ENCODE results near the gene SPDYE2. TPM values are rescaled to one million over a fixed set of nuclear protein-coding genes. Genes with fewer than 3 reads are reported as not detected.
"Not testable (repeated sequence)": the region's sequence is repeated elsewhere in the genome, so short reads cannot be mapped to it uniquely, and the experiment has no call there.

SPDYE2 gene
- total and polyA plus RNA-seq, 9 of the 15 experiments (the other 6 are each of a cell fraction or from before 2014, with no cell fraction given), result 0.34 to 0.76 TPM; not detected in 7

DNA sequence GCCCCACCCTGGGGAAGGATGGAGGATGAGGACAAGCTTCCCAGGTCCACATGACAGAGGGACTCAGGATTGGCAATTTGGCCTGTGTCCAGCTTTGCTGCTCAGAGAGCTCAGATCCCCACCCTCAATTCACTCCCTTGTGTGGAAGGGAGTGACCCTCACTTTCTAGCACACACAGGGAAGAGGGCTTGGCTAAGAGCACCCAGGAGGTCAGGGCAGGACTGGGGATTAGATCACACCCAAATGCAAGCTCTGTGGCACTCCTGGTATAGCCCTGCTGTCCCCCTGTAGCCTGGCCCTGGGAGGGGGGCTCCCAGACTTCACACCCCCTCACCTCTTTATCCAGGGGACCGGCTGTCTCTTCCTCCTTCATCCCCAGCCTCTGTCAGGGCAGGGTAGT, 6.7 kb upstream of the SPDYE2 start:
- CTCF ChIA-PET (ENCODE audit: low intra/inter-chr PET ratio); BruUV-seq (replicated peaks); H3K4me1 ChIP-seq (replicated peaks in 1 of 2; ENCODE audit: control insufficient read depth in 2 of 2, insufficient read depth in 2 of 2, low read length in 2 of 2): not testable (repeated sequence)

DNA sequence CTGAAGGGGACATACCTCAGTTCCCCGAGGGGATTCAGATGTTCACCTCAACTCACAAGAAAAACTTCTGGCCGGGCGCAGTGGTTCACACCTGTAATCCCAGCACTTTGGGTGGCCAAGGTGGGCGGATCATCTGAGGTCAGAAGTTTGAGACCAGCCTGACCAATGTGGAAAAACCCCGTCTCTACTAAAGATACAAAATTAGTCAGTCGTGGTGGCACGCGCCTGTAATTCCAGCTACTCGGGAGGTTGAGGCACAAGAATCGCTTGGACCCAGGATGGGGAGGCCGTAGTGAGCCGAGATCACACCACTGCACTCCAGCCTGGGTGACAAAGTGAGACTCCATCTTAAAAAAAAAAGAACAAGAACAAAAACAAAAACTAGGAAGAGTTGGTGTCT, 5.7 kb upstream of the SPDYE2 start:
- intact Hi-C loops (cut with micrococcal nuclease); H3K9me3 ChIP-seq (replicated peaks; ENCODE audit: control insufficient read depth, insufficient read depth, low read depth, low read length); H3K9me1 ChIP-seq (ENCODE audit: control insufficient read depth, insufficient read depth, low read length); FAIRE-seq; H3K4me2 ChIP-seq (ENCODE audit: insufficient read depth, low read length); H3K27ac ChIP-seq (ENCODE audit: extremely low read depth, low read depth, low read length); H3K9ac ChIP-seq (ENCODE audit: insufficient read depth in 1 of 2, low read depth in 2 of 2, low read length in 2 of 2); H2AFZ ChIP-seq (ENCODE audit: low read depth, low read length); CTCF ChIA-PET (ENCODE audit: low intra/inter-chr PET ratio); H3K79me2 ChIP-seq (ENCODE audit: control insufficient read depth, insufficient read depth, low read length); DNase-seq (ENCODE audit: extremely low read depth in 1 of 4, low spot score in 3 of 4); H3K36me3 ChIP-seq (ENCODE audit: control insufficient read depth, insufficient read depth, low read length); H3K27me3 ChIP-seq (ENCODE audit: control insufficient read depth in 2 of 2, insufficient read depth in 2 of 2, low read length in 2 of 2); H4K20me1 ChIP-seq (replicated peaks; ENCODE audit: control insufficient read depth, insufficient read depth, low read length); H3K4me1 ChIP-seq (replicated peaks in 1 of 2; ENCODE audit: control insufficient read depth in 2 of 2, insufficient read depth in 2 of 2, low read length in 2 of 2); H3K4me3 ChIP-seq; POLR2A ChIA-PET; ATAC-seq; BruUV-seq (replicated peaks): not testable (repeated sequence)
- 93% methylated on average over 6 of the region's 12 CpGs for WGBS (ENCODE audit: insufficient coverage, low coverage, missing lambda C conversion rate)
- in situ Hi-C loops (cut with MboI), result loop anchor here (10.0 kb wide), 1 partner anchor 100 kb away; the partner anchor contains the start of gene UPK3BL1

More for the DNA sequence above, 6.7 kb upstream of the SPDYE2 start:
- H4K20me1 ChIP-seq (replicated peaks; ENCODE audit: control insufficient read depth, insufficient read depth, low read length); H3K9ac ChIP-seq (ENCODE audit: insufficient read depth in 1 of 2, low read depth in 2 of 2, low read length in 2 of 2); H3K27me3 ChIP-seq (ENCODE audit: control insufficient read depth in 2 of 2, insufficient read depth in 2 of 2, low read length in 2 of 2); intact Hi-C loops (cut with micrococcal nuclease); H3K9me1 ChIP-seq (ENCODE audit: control insufficient read depth, insufficient read depth, low read length); H3K4me3 ChIP-seq; H3K9me3 ChIP-seq (replicated peaks; ENCODE audit: control insufficient read depth, insufficient read depth, low read depth, low read length); H3K27ac ChIP-seq (ENCODE audit: extremely low read depth, low read depth, low read length); ATAC-seq; H3K79me2 ChIP-seq (ENCODE audit: control insufficient read depth, insufficient read depth, low read length); POLR2A ChIA-PET; DNase-seq (ENCODE audit: extremely low read depth in 1 of 4, low spot score in 3 of 4); H2AFZ ChIP-seq (ENCODE audit: low read depth, low read length); H3K4me2 ChIP-seq (ENCODE audit: insufficient read depth, low read length); FAIRE-seq; H3K36me3 ChIP-seq (ENCODE audit: control insufficient read depth, insufficient read depth, low read length): not testable (repeated sequence)
- in situ Hi-C loops (cut with MboI), result loop anchor here (10.0 kb wide), 1 partner anchor 100 kb away; the partner anchor contains the start of gene UPK3BL1
- TF ChIP-seq NFIC (IDR thresholded peaks at IDR 0.05), result peak; percentile 20; the same call in 1 of the 2 replicates
- WGBS (ENCODE audit: insufficient coverage, low coverage, missing lambda C conversion rate), result no CpG with 5 or more reads among the region's 1 CpG

DNA sequence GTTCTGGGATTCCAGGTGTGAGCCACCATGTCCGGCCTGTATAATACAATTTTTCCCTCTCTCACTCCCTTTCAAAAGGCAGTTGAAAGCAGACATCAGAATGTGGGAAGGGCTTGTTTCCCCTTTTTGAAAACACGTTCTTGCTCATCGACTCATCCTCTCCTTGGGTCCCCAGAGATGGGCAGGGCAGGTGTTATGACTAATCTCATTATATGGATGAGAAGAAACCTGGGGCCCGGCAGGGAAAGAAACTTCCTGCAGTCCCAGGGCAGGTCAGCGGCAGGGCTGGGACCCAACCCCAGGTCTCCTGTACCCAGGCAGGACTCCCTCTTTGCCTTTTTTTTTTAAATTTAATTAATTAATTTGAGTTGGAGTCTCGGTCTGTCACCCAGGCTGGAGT, 4.7 kb upstream of the SPDYE2 start:
- ATAC-seq; H3K4me3 ChIP-seq; H3K79me2 ChIP-seq (ENCODE audit: control insufficient read depth, insufficient read depth, low read length); H3K4me1 ChIP-seq (replicated peaks in 1 of 2; ENCODE audit: control insufficient read depth in 2 of 2, insufficient read depth in 2 of 2, low read length in 2 of 2); intact Hi-C loops (cut with micrococcal nuclease); H3K4me2 ChIP-seq (ENCODE audit: insufficient read depth, low read length); POLR2A ChIA-PET; H3K27me3 ChIP-seq (ENCODE audit: control insufficient read depth in 2 of 2, insufficient read depth in 2 of 2, low read length in 2 of 2); H3K9ac ChIP-seq (ENCODE audit: insufficient read depth in 1 of 2, low read depth in 2 of 2, low read length in 2 of 2); H3K36me3 ChIP-seq (ENCODE audit: control insufficient read depth, insufficient read depth, low read length); DNase-seq (ENCODE audit: extremely low read depth in 1 of 4, low spot score in 3 of 4); BruUV-seq (replicated peaks); H3K9me3 ChIP-seq (replicated peaks; ENCODE audit: control insufficient read depth, insufficient read depth, low read depth, low read length); H4K20me1 ChIP-seq (replicated peaks; ENCODE audit: control insufficient read depth, insufficient read depth, low read length); H3K9me1 ChIP-seq (ENCODE audit: control insufficient read depth, insufficient read depth, low read length); FAIRE-seq; CTCF ChIA-PET (ENCODE audit: low intra/inter-chr PET ratio); H2AFZ ChIP-seq (ENCODE audit: low read depth, low read length); H3K27ac ChIP-seq (ENCODE audit: extremely low read depth, low read depth, low read length): not testable (repeated sequence)
- in situ Hi-C loops (cut with MboI), result loop anchor here (10.0 kb wide), 1 partner anchor 98 kb away; the partner anchor contains the start of gene UPK3BL1
- WGBS (ENCODE audit: insufficient coverage, low coverage, missing lambda C conversion rate), result 100% methylated on average over 1 of the region's 6 CpGs

DNA sequence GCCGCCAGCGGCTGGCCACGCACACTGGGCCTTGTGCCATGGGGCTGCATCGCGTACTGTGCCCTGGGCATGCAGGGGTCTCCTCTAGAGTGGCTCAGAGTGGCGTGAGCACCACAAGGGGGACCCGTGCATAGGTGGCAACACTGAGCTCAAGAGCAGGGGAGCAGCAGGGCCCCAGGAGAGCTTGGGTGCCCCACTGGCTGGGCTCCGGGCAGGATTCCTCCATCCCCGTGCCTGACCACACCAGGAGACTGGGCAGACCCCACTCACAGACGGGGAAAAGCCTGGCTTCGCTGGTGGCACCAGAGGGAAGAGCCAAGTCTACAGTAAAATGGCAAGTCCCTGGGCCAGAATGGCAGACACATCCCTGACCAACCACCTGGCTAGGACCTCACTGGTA, 17.6 kb downstream of the SPDYE2 start:
- CTCF ChIA-PET (ENCODE audit: low intra/inter-chr PET ratio); H2AFZ ChIP-seq (ENCODE audit: low read depth, low read length): not testable (repeated sequence)
- WGBS (ENCODE audit: insufficient coverage, low coverage, missing lambda C conversion rate), result 98% methylated on average over 3 of the region's 11 CpGs

More for the DNA sequence above, 17.6 kb downstream of the SPDYE2 start:
- FAIRE-seq; H3K4me1 ChIP-seq (replicated peaks in 1 of 2; ENCODE audit: control insufficient read depth in 2 of 2, insufficient read depth in 2 of 2, low read length in 2 of 2); H3K4me2 ChIP-seq (ENCODE audit: insufficient read depth, low read length); H3K9me1 ChIP-seq (ENCODE audit: control insufficient read depth, insufficient read depth, low read length); ATAC-seq; H3K27ac ChIP-seq (ENCODE audit: extremely low read depth, low read depth, low read length); POLR2A ChIA-PET; H4K20me1 ChIP-seq (replicated peaks; ENCODE audit: control insufficient read depth, insufficient read depth, low read length); DNase-seq (ENCODE audit: extremely low read depth in 1 of 4, low spot score in 3 of 4); intact Hi-C loops (cut with micrococcal nuclease); H3K4me3 ChIP-seq; H3K27me3 ChIP-seq (ENCODE audit: control insufficient read depth in 2 of 2, insufficient read depth in 2 of 2, low read length in 2 of 2); BruUV-seq (replicated peaks); H3K9me3 ChIP-seq (replicated peaks; ENCODE audit: control insufficient read depth, insufficient read depth, low read depth, low read length); H3K36me3 ChIP-seq (ENCODE audit: control insufficient read depth, insufficient read depth, low read length); H3K9ac ChIP-seq (ENCODE audit: insufficient read depth in 1 of 2, low read depth in 2 of 2, low read length in 2 of 2); H3K79me2 ChIP-seq (ENCODE audit: control insufficient read depth, insufficient read depth, low read length): not testable (repeated sequence)
- in situ Hi-C loops (cut with MboI), result loop anchor here (25.0 kb wide), 1 partner anchor 106 kb away; the partner anchor contains the start of genes ALKBH4 and LRWD1
